GM12875 (cell line): Measurements from ENCODE around the gene EXOC6.
"Not testable (repeated sequence)": the region's sequence is repeated elsewhere in the genome, so short reads cannot be mapped to it uniquely, and the experiment has no call there.

Experiments used
- H3K4me3 ChIP-seq: one replicate; pipeline ENCODE4 v1.5.1; 2011; ENCODE audit warnings: low read depth, low read length, control low read depth
- TF ChIP-seq, protein P1 (sequence below): IDR thresholded peaks from 2 replicates; pipeline ENCODE4 v1.5.1; 2011; ENCODE audit warnings: low read depth, mild to moderate bottlenecking, control low read depth, inconsistent platforms, low read length, moderate library complexity, borderline replicate concordance; ENCODE audit not compliant: insufficient read depth

Gene EXOC6

DNA sequence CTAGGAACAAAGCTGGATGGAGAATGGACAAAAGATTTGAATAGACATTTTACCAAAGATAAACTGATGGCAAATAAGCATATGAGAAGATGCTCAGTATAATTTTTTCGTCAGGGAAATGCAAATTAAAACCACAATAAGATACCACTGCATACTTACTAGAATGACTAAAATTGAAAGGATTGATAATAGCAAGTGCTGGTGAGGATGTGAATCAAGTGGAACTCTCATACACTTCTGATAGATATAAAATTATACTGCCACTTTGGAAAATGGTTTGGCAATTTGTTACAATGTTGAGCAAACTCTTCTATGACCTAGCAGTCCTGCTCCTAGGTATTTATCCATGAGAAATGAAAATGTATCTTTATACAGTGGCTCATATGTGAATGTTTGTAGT, 83.3 kb downstream of the EXOC6 start:
- H3K4me3 ChIP-seq = no peak overlapping the region
- TF ChIP-seq, protein P1, sequence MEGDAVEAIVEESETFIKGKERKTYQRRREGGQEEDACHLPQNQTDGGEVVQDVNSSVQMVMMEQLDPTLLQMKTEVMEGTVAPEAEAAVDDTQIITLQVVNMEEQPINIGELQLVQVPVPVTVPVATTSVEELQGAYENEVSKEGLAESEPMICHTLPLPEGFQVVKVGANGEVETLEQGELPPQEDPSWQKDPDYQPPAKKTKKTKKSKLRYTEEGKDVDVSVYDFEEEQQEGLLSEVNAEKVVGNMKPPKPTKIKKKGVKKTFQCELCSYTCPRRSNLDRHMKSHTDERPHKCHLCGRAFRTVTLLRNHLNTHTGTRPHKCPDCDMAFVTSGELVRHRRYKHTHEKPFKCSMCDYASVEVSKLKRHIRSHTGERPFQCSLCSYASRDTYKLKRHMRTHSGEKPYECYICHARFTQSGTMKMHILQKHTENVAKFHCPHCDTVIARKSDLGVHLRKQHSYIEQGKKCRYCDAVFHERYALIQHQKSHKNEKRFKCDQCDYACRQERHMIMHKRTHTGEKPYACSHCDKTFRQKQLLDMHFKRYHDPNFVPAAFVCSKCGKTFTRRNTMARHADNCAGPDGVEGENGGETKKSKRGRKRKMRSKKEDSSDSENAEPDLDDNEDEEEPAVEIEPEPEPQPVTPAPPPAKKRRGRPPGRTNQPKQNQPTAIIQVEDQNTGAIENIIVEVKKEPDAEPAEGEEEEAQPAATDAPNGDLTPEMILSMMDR = no peak

DNA sequence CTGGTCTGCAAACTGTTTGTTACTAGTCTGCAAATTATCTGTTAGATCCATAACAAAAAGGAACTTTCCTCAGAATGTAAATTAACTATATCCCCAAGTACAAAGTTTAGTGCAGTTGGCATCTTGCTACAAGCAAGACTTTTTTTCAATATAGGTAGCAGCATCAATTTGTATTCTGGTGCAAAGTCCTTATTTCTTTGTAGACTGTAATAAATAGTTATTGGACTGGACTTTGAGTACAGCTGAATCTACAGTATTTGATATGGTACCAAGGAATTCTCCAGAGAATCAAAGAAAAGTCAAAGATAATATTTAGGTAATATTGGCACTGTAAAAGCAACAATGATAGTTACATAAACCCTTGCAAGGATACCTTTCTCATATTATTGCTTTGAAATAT, 89.6 kb downstream of the EXOC6 start:
- no peak overlapping the region for H3K4me3 ChIP-seq
- TF ChIP-seq, protein P1 = no peak

DNA sequence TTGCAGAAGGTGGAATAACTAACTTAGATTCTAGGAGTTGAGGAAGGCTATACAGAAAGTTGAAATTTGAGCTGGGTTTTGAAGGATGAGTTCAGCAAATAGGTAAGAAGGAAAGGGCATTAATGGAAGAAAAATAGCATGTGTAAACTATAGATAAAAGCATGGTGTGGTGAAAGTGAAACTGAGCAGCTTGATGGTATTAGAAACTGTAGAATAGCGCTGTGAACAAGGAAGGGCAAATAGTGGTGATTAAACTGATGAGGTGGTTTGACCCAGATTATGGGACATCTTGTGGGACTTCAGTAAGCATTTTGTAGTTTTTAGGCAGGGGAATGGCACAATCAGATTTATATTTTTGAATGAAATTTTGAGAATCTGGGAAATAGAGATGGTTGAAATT, 90.5 kb downstream of the EXOC6 start:
- TF ChIP-seq, protein P1 = no peak
- no peak overlapping the region for H3K4me3 ChIP-seq

DNA sequence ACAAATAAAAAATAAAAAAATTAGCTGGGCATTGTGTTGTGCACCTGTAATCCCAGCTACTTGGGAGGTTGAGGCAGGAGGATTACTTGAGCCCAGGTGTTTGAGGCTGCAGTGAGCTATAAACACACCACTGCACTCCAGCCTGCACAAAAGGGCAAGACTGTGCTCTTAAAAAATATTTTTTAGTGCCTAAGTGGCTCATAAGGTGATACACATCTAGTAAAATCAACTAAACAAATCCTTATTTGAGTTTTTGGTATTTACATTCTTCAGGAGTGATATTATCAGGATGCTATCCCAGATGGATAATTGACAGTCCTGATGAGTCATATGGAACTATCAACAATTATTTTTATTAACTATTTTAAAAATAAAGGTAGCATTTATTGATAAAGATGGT, 93.9 kb downstream of the EXOC6 start:
- no peak overlapping the region for H3K4me3 ChIP-seq
- TF ChIP-seq, protein P1 = no peak

DNA sequence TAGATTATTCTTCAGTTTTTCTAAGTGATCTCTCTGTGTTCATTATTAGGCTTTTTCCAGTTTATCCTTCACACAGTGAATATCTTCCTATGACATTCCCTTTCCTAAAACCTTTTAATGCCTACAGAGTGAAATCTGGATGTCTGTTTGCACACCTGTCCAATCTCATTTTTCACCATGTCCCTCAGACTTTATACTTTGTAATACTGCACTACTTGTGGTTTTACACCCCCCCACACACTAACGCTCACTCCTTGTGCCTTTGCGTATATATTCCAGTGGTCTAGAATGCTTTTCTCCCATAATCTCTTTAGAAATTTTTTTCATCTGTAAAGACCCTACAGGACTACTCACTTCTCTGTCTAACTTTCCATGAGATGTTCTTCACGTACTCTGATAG, 98.2 kb downstream of the EXOC6 start:
- H3K4me3 ChIP-seq = no peak overlapping the region
- TF ChIP-seq, protein P1 = no peak

DNA sequence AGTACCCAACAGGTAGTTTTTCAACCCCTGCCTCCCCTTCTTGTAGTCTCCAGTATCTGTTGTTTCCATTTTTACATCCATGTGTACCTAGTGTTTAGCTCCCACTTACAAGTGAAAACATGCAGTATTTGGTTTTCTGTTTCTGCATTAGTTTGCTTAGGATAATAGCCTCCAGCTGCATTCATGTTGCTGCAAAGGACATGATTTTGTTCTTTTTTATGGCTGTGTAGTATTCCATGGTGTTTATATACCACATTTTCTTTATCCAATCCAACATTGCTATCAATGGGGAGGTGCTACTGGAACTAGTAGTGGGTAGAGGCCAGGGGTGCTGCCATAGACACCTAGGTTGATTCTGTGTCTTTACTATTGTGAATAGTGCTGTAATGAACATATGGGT, 104.3 kb downstream of the EXOC6 start:
- H3K4me3 ChIP-seq = not testable (repeated sequence)

DNA sequence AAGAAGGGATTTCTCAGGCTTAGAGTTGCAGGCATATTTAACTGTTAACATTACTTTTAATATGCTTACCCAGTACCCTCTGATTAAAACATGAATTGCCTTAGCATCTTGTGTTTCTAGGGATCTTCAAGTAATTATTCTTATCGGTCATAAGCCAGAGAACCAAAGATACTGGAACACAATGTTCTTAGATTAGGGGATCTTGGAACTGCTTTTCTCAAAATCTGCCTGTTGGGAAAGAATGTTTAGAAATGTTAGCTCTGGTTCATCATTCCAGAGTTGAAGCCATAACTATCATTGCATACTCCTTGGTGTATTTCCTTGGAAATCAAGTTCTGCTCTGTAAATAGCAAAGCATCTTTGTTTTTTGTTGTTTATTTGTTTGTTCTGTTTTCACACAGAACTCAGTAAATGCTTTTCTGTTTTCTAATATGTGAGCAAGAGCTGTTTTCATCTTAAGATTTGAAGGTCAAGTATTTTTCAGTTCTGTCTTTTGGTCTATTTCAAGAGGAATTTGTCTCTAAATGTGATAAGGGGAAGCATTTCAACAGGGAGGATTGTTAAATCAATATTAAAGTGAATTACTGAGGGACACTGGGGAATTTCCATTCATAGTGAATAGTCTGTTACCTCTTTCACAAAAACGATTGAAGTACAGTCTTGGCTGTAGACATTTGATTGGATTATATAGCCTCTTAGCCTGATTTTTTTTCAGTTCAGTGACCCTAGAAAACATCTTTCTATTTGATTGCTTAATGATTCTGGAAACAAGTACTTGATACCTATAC, 109.1 kb downstream of the EXOC6 start:
- TF ChIP-seq, protein P1 = no peak
- H3K4me3 ChIP-seq = no peak overlapping the region
